ENCODE data around the gene PCDHGA9. TPM values are rescaled to one million over a fixed set of nuclear protein-coding genes. Genes with fewer than 3 reads are reported as not detected.
"Not testable (repeated sequence)": the region's sequence is repeated elsewhere in the genome, so short reads cannot be mapped to it uniquely, and the experiment has no call there.

The PCDHGA9 gene
- polyA plus RNA-seq, 3 donors from 2014 or later = 0.04 TPM; not detected in 2

DNA sequence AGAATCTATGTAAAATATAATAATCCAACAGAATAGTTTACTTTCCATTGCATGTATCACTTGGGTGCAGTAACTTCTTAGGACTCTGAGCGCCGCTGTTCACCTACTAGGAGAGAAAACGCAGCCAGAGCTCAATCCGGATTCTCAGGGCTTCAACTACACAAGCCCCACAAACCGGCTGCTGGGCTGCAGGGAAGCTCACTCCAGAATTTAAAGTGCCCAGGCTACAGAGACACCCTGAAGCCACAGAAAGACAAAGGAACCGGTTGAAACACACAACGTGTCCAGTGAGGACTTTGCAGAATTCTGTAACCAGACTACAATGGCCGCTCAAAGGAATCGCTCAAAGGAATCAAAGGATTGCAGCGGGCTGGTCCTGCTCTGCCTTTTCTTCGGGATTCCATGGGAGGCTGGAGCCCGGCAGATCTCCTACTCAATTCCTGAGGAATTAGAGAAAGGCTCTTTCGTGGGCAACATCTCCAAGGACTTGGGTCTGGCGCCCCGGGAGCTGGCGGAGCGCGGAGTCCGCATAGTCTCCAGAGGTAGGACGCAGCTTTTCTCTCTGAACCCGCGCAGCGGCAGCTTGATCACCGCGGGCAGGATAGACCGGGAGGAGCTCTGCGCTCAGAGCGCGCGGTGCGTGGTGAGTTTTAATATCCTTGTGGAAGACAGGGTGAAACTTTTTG lies 10.4 kb downstream of the PCDHGA9 start, which contains the start of gene PCDHGA10:
Gene PCDHGA10 (plus strand): TSS at position 134 of the 686 bp plus-strand sequence. CDS start 189 bp downstream, at position 323.
- peak; percentile 24 to 56 (median 50) for DNase-seq
- peaks cover 4 to 20% (median 18%) of the 10 kb centered on the region in 3 donors for H3K36me3 Mint-ChIP-seq
- peaks cover 48 to 71% of the 10 kb centered on the region in 2 donors for H3K4me1 Mint-ChIP-seq
- H3K4me3 Mint-ChIP-seq = peak within 1 kb of the TSS; percentile 82 to 89 (median 84)
- peaks cover 6 to 44% (median 24%) of the 10 kb centered on the region in 6 donors for H3K9me3 Mint-ChIP-seq
- peak within 1 kb of the TSS in 5 of 6 donors; percentile 54 to 82 (median 62) for H3K27ac Mint-ChIP-seq
- peaks cover 50 to 55% (median 51%) of the 10 kb centered on the region in 3 donors for H3K27me3 Mint-ChIP-seq (ENCODE audit: low read depth in 3 of 3)

DNA sequence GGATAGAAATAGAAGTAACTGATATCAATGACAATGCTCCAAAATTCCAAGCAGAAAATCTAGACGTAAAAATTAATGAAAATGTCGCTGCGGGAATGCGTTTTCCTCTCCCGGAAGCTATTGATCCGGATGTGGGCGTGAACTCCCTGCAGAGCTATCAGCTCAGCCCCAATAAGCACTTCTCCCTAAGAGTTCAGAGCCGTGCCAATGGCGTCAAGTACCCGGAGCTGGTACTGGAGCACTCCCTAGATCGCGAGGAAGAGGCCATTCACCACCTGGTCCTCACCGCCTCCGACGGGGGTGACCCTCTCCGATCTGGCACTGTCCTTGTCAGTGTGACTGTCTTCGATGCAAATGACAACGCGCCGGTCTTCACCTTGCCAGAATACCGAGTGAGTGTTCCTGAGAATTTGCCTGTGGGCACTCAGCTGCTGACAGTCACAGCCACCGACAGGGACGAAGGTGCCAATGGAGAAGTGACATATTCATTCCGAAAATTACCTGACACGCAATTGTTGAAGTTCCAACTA lies 11.0 kb downstream of the PCDHGA9 start:
- H3K27ac Mint-ChIP-seq = peak overlapping the region in 4 of 6 donors; percentile 5 to 61 (median 34)
- H3K36me3 Mint-ChIP-seq = peaks cover 4 to 27% (median 23%) of the 10 kb centered on the region in 3 donors
- H3K27me3 Mint-ChIP-seq (ENCODE audit: low read depth in 3 of 3) = peaks cover 51 to 56% (median 56%) of the 10 kb centered on the region in 3 donors
- peak overlapping the region; percentile 82 to 89 (median 84) for H3K4me3 Mint-ChIP-seq
- peaks cover 10 to 44% (median 23%) of the 10 kb centered on the region in 6 donors for H3K9me3 Mint-ChIP-seq
- DNase-seq = no peak
- H3K4me1 Mint-ChIP-seq = peaks cover 46 to 71% of the 10 kb centered on the region in 2 donors

DNA sequence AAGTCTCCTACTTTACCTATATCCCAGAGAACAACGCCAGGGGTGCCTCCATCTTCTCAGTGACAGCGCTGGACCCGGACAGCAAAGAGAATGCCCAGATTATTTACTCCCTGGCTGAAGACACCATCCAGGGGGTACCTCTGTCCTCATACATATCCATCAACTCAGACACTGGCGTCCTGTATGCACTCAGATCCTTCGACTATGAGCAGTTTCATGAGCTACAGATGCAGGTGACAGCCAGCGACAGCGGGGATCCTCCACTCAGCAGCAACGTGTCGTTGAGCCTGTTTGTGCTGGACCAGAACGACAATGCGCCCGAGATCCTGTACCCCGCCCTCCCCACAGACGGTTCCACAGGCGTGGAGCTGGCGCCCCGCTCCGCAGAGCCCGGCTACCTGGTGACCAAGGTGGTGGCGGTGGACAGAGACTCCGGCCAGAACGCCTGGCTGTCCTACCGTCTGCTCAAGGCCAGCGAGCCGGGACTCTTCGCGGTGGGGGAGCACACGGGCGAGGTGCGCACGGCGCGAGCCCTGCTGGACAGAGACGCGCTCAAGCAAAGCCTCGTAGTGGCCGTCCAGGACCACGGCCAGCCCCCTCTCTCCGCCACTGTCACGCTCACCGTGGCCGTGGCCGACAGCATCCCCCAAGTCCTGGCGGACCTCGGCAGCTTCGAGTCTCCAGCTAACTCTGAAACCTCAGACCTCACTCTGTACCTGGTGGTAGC lies 12.1 kb downstream of the PCDHGA9 start:
- DNase-seq = not testable (repeated sequence)
- Mint-ChIP-seq H3K9me3 (peaks cover 9 to 41% (median 19%) of the 10 kb centered on the region in 6 donors), H3K27me3 (ENCODE audit: low read depth in 3 of 3) (peaks cover 52 to 61% (median 53%) of the 10 kb centered on the region in 3 donors), H3K27ac (peak overlapping the region in 1 of 6 donors; percentile 10), H3K4me1 (peaks cover 40 to 68% of the 10 kb centered on the region in 2 donors), H3K4me3 (peak overlapping the region; percentile 33 to 86 (median 59)), H3K36me3 (peaks cover 4 to 25% (median 22%) of the 10 kb centered on the region in 3 donors)

DNA sequence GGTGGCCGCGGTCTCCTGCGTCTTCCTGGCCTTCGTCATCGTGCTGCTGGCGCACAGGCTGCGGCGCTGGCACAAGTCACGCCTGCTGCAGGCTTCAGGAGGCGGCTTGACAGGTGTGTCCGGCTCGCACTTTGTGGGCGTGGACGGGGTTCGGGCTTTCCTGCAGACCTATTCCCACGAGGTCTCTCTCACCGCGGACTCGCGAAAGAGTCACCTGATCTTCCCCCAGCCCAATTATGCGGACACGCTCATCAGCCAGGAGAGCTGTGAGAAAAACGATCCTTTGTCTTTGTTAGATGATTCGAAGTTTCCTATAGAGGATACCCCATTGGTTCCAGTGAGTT lies 12.7 kb downstream of the PCDHGA9 start:
- peak overlapping the region; percentile 33 to 74 (median 59) for H3K4me3 Mint-ChIP-seq
- peaks cover 52 to 63% (median 54%) of the 10 kb centered on the region in 3 donors for H3K27me3 Mint-ChIP-seq (ENCODE audit: low read depth in 3 of 3)
- peak overlapping the region in 1 of 6 donors; percentile 15 for H3K27ac Mint-ChIP-seq
- H3K9me3 Mint-ChIP-seq = peaks cover 12 to 42% (median 22%) of the 10 kb centered on the region in 6 donors
- peaks cover 2 to 24% (median 22%) of the 10 kb centered on the region in 3 donors for H3K36me3 Mint-ChIP-seq
- peaks cover 39 to 65% of the 10 kb centered on the region in 2 donors for H3K4me1 Mint-ChIP-seq
- DNase-seq = not testable (repeated sequence)

DNA sequence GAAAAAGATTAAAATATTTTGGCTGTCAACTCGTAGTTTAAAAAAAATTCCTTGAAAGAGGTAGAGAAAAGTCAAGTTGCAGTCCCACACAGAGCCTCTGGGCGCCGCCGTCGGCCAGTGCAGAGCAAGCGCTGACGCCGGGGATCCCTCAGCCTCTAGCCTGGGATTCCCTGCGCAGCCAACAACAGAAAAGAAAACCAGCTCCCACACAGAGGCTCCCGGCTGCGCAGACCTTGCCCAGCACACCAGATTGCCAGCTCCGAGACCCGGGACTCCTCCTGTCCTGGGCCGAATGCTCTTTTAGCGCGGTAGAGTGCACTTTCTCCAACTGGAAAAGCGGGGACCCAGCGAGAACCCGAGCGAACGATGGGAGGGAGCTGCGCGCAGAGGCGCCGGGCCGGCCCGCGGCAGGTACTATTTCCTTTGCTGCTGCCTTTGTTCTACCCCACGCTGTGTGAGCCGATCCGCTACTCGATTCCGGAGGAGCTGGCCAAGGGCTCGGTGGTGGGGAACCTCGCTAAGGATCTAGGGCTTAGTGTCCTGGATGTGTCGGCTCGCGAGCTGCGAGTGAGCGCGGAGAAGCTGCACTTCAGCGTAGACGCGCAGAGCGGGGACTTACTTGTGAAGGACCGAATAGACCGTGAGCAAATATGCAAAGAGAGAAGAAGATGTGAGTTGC lies 15.1 kb downstream of the PCDHGA9 start, which contains the start of gene PCDHGB7:
Gene PCDHGB7 (plus strand): TSS at position 184 of the 679 bp plus-strand sequence. CDS start 183 bp downstream, at position 367.
- Mint-ChIP-seq H3K36me3 (peaks cover 0 to 21% (median 20%) of the 10 kb centered on the region in 3 donors), H3K4me1 (peaks cover 37 to 68% of the 10 kb centered on the region in 2 donors), H3K27ac (peak within 1 kb of the TSS in 3 of 6 donors; percentile 41 to 58 (median 45)), H3K4me3 (peak within 1 kb of the TSS; percentile 71 to 85 (median 74)), H3K27me3 (ENCODE audit: low read depth in 3 of 3) (peaks cover 67 to 77% (median 71%) of the 10 kb centered on the region in 3 donors), H3K9me3 (peaks cover 12 to 59% (median 36%) of the 10 kb centered on the region in 6 donors)
- peak; percentile 22 to 53 (median 51) for DNase-seq

DNA sequence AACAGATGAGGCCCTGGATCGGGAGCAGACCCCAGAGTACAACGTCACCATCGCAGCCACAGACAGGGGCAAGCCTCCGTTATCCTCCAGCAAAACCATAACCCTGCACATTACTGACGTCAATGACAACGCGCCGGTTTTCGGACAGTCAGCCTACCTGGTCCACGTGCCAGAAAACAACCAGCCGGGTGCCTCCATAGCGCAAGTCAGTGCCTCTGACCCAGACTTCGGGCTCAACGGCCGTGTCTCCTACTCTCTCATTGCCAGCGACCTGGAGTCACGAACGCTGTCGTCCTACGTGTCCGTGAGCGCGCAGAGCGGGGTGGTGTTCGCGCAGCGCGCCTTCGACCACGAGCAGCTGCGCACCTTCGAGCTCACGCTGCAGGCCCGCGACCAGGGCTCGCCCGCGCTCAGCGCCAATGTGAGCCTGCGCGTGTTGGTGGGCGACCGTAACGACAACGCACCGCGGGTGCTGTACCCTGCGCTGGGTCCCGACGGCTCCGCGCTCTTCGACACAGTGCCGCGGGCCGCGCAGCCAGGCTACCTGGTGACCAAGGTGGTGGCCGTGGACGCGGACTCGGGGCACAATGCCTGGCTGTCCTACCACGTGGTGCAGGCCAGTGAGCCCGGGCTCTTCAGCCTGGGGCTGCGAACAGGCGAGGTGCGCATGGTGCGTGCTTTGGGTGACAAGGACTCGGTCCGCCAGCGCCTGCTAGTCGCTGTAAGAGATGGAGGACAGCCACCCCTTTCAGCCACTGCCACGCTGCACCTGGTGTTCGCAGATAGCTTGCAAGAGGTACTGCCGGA lies 16.7 kb downstream of the PCDHGA9 start:
- Mint-ChIP-seq H3K36me3 (peaks cover 0 to 18% (median 16%) of the 10 kb centered on the region in 3 donors), H3K27me3 (ENCODE audit: low read depth in 3 of 3) (peaks cover 62 to 70% (median 68%) of the 10 kb centered on the region in 3 donors), H3K27ac (peak overlapping the region in 2 of 6 donors; percentile 41 to 74), H3K4me1 (peaks cover 23 to 53% of the 10 kb centered on the region in 2 donors), H3K4me3 (peak overlapping the region in 1 of 5 donors; percentile 85), H3K9me3 (peaks cover 12 to 53% (median 37%) of the 10 kb centered on the region in 6 donors)
- DNase-seq = no peak

DNA sequence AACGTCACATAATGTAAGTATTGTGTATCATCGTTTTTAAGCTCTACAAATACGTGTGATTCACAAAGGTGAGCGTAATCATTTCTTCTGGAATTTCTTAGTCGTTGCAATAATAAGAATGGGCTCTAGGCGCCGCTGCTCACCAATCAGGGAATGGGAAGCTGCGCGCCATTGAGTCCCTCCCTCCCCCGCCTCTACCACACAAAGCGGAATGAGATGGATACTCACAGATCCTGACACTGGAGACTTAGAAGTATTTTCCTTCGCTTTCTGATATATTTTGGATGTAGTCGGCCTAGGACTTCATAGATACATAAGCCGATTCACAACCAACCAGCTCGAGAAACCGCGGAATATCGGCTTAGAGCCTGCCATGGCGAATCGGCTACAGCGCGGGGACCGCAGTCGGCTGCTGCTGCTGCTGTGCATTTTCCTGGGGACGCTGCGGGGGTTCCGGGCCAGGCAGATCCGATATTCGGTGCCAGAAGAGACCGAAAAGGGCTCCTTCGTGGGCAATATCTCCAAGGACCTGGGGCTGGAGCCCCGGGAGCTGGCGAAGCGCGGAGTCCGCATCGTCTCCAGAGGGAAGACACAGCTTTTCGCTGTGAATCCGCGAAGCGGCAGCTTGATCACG lies 18.4 kb downstream of the PCDHGA9 start, which contains the start of gene PCDHGA11:
Gene PCDHGA11 (plus strand): TSS at position 197 of the 634 bp plus-strand sequence. CDS start 177 bp downstream, at position 374.
- Mint-ChIP-seq H3K27me3 (ENCODE audit: low read depth in 3 of 3) (peaks cover 52 to 66% (median 61%) of the 10 kb centered on the region in 3 donors), H3K36me3 (peaks cover 0 to 14% (median 12%) of the 10 kb centered on the region in 3 donors), H3K4me1 (peaks cover 14 to 38% of the 10 kb centered on the region in 2 donors), H3K9me3 (peaks cover 12 to 50% (median 36%) of the 10 kb centered on the region in 6 donors), H3K27ac (peak within 1 kb of the TSS in 2 of 6 donors; percentile 27 to 61), H3K4me3 (peak within 1 kb of the TSS; percentile 71 to 89 (median 83))
- DNase-seq = peak; percentile 19 to 40 (median 31)

DNA sequence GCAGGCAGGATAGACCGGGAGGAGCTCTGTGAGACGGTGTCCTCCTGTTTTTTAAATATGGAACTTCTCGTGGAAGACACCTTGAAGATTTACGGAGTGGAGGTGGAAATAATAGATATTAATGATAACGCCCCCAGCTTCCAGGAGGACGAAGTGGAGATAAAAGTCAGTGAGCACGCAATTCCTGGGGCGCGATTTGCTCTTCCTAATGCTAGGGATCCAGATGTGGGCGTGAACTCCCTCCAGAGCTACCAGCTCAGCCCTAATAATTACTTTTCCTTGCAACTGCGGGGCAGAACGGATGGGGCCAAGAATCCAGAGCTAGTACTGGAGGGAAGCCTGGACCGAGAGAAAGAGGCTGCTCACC lies 18.9 kb downstream of the PCDHGA9 start:
- Mint-ChIP-seq H3K4me1 (peaks cover 14 to 37% of the 10 kb centered on the region in 2 donors), H3K27me3 (ENCODE audit: low read depth in 3 of 3) (peaks cover 49 to 65% (median 61%) of the 10 kb centered on the region in 3 donors), H3K4me3 (peak overlapping the region; percentile 71 to 89 (median 83)), H3K36me3 (peaks cover 0 to 14% (median 12%) of the 10 kb centered on the region in 3 donors), H3K27ac (peak overlapping the region in 2 of 6 donors; percentile 27 to 61), H3K9me3 (peaks cover 12 to 50% (median 36%) of the 10 kb centered on the region in 6 donors)
- DNase-seq = no peak

DNA sequence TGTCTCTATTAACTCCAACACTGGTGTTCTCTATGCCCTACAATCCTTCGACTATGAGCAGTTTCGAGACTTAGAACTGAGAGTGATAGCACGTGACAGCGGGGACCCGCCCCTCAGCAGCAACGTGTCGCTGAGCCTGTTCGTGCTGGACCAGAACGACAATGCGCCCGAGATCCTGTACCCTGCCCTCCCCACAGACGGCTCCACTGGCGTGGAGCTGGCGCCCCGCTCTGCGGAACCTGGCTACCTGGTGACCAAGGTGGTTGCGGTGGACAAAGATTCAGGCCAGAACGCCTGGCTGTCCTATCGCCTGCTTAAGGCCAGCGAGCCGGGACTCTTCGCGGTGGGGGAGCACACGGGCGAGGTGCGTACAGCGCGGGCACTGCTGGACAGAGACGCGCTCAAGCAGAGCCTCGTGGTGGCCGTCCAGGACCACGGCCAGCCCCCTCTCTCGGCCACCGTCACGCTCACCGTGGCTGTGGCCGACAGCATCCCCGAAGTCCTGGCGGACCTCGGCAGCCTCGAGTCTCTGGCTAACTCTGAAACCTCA lies 20.2 kb downstream of the PCDHGA9 start:
- Mint-ChIP-seq H3K4me3 (peak overlapping the region in 1 of 5 donors; percentile 64), H3K4me1 (peaks cover 9 to 29% of the 10 kb centered on the region in 2 donors), H3K27ac (no peak overlapping the region), H3K9me3 (peaks cover 12 to 45% (median 35%) of the 10 kb centered on the region in 6 donors), H3K27me3 (ENCODE audit: low read depth in 3 of 3) (peaks cover 47 to 62% (median 53%) of the 10 kb centered on the region in 3 donors), H3K36me3 (peaks cover 0 to 13% (median 11%) of the 10 kb centered on the region in 3 donors)
- DNase-seq = no peak

DNA sequence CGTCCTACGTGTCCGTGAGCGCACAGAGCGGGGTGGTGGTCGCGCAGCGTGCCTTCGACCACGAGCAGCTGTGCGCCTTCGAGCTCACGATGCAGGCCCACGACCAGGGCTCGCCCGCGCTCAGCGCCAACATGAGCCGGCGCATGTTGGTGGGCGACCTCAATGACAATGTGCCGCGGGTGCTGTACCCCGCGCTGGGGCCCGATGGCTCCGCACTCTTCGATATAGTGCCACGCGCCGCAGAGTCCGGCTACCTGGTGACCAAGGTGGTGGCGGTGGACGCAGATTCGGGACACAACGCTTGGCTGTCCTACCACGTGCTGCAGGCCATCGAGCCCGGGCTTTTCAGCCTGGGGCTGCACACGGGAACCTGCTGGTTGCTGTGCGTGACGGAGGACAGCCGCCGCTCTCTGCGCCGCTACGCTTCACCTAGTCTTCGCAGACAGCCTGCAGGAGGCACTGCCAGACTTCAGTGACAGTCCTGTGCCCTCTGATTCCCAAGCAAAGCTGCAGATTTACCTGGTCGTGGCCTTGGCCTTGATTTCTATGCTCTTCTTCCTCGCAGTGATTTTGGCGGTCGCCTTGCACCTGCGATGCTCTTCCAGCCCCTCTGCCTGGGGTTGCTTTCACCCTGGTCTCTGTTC lies 25.3 kb downstream of the PCDHGA9 start:
- no peak overlapping the region for H3K4me3 Mint-ChIP-seq
- peaks cover 10 to 35% (median 24%) of the 10 kb centered on the region in 6 donors for H3K9me3 Mint-ChIP-seq
- no peak for DNase-seq
- peaks cover 5 to 14% (median 8%) of the 10 kb centered on the region in 3 donors for H3K36me3 Mint-ChIP-seq
- peaks cover 18 to 22% of the 10 kb centered on the region in 2 donors for H3K4me1 Mint-ChIP-seq
- H3K27me3 Mint-ChIP-seq (ENCODE audit: low read depth in 3 of 3) = peaks cover 33 to 45% (median 35%) of the 10 kb centered on the region in 3 donors
- H3K27ac Mint-ChIP-seq = no peak overlapping the region

All from immature natural killer cell (primary cell).